T-helper 1 cell treated with Interleukin-12 subunit alpha and Interleukin-12 subunit beta and Interleukin-4 antibody, amounts not matched to agents 30 μg/mL and 1 μg/mL, for 36 hours (primary cell): Measurements from ENCODE around the gene ADARB2.

Source experiments
- H3K27ac Mint-ChIP-seq: one replicate; pipeline ENCODE4 v1.8.0; 2021; ENCODE audit warnings: mild to moderate bottlenecking, mixed read lengths
- H3K27me3 Mint-ChIP-seq: one replicate; pipeline ENCODE4 v1.8.0; 2021; ENCODE audit warnings: low read depth, mixed read lengths
- H3K36me3 Mint-ChIP-seq: one replicate; pipeline ENCODE4 v1.8.0; 2021; ENCODE audit warnings: low read depth, mixed read lengths
- H3K4me1 Mint-ChIP-seq: one replicate; pipeline ENCODE4 v1.8.0; 2021; ENCODE audit warnings: low read depth, mixed read lengths
- H3K4me3 Mint-ChIP-seq: one replicate; pipeline ENCODE4 v1.8.0; 2021; ENCODE audit warnings: mild to moderate bottlenecking, moderate library complexity, mixed read lengths
- H3K9me3 Mint-ChIP-seq: one replicate; pipeline ENCODE4 v1.8.0; 2021; ENCODE audit warnings: mixed read lengths

ADARB2 gene

GRCh38 chr10:1187855-1188557 is 549.3 kb downstream of the ADARB2 start:
- Mint-ChIP-seq H3K4me3 (no peak overlapping the region), H3K36me3 (no peaks in the 10 kb centered on the region), H3K4me1 (no peaks in the 10 kb centered on the region), H3K9me3 (no peaks in the 10 kb centered on the region), H3K27me3 (no peaks in the 10 kb centered on the region), H3K27ac (no peak overlapping the region)

DNA sequence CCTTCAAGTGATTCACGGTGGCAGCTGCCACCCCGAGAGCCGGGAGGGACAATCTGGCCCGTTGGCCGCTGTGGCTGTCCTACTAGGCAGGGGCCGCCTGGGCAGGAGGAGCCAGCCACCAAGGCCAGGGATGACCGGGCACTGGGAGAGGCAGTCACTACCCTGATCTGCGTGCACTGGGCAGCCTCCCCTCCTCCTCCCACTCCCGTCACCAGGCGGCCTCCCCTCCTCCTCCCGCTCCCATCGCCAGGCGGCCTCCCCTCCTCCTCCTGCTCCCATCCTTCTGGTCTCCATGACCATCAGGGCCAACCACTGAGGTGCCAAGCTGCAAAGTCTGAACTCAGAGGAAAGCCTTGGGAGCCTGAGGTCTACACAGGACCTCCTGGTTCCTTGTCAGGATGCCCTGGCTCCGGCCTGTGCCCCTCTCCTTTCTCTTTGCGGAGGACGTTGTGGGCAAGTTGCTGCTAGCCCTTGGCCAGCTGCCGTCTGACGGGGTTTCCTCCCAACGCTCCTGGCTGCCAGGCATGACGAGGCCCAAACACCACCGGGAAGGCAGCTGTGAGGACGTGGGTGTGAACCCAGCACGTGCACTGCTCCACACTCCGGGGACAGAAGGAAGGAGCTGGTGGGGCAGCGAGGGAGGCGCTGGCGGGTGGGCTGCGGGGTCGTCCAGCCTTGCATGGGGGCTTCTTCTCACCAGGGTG is 550.0 kb downstream of the ADARB2 start:
- H3K27me3 Mint-ChIP-seq = no peaks in the 10 kb centered on the region
- no peaks in the 10 kb centered on the region for H3K36me3 Mint-ChIP-seq
- H3K4me1 Mint-ChIP-seq = no peaks in the 10 kb centered on the region
- H3K27ac Mint-ChIP-seq = no peak overlapping the region
- H3K4me3 Mint-ChIP-seq = no peak overlapping the region
- no peaks in the 10 kb centered on the region for H3K9me3 Mint-ChIP-seq

DNA sequence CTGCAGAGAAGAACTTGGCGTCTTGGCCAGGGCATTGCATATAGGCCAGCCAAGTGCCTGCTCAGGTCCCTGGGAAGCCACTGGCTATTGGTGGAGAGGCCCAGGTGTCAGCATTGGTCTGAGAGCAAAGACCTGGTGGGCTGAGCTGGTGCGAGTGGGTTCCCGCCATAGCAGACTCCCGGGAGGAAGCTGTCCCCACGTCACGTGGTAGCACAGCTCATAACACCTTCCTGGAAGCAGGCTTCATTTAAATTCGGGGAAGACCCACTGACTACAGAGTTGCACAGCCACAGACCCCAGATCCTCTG is 550.7 kb downstream of the ADARB2 start:
- no peak overlapping the region for H3K4me3 Mint-ChIP-seq
- no peaks in the 10 kb centered on the region for H3K36me3 Mint-ChIP-seq
- no peak overlapping the region for H3K27ac Mint-ChIP-seq
- no peaks in the 10 kb centered on the region for H3K4me1 Mint-ChIP-seq
- H3K9me3 Mint-ChIP-seq = no peaks in the 10 kb centered on the region
- no peaks in the 10 kb centered on the region for H3K27me3 Mint-ChIP-seq

DNA sequence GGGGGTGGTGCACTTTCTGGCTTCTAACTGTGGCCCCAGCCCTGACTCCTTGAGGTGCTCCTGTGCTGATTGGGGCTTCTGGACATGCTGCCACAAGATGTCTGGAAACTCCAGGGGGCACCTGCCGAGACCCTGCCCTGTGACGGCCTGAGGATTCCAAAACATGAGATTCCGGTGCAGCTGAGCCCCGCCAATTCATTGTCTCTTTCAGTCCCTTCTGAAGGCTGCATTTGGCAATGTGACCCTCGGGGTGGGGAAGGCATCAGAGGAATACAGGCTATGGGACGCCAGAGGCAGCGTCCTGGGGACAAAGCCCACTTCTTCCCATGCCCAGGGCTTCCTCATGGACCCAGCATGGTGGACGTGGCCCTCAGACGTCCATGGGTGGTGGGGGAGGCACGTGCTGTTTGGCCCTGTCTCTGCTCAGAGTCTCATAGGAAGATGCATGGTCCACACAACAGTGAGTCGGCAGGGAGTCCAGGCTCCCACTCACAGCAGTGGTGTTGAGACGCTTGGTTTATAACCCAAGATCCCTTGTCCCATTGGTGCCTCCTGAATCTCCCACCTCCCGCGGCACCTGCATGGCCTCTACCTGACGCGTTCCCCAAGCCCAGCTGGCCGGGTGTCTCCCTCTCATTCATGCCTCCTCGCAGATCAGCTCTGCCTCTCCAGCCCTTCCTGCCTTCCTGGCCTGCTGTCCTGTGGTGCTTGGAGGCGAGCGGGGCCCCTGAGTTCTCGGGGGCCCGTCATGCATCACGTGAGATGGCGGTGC is 551.2 kb downstream of the ADARB2 start:
- no peaks in the 10 kb centered on the region for H3K9me3 Mint-ChIP-seq
- H3K27me3 Mint-ChIP-seq = no peaks in the 10 kb centered on the region
- no peak overlapping the region for H3K4me3 Mint-ChIP-seq
- no peaks in the 10 kb centered on the region for H3K36me3 Mint-ChIP-seq
- no peak overlapping the region for H3K27ac Mint-ChIP-seq
- H3K4me1 Mint-ChIP-seq = no peaks in the 10 kb centered on the region

DNA sequence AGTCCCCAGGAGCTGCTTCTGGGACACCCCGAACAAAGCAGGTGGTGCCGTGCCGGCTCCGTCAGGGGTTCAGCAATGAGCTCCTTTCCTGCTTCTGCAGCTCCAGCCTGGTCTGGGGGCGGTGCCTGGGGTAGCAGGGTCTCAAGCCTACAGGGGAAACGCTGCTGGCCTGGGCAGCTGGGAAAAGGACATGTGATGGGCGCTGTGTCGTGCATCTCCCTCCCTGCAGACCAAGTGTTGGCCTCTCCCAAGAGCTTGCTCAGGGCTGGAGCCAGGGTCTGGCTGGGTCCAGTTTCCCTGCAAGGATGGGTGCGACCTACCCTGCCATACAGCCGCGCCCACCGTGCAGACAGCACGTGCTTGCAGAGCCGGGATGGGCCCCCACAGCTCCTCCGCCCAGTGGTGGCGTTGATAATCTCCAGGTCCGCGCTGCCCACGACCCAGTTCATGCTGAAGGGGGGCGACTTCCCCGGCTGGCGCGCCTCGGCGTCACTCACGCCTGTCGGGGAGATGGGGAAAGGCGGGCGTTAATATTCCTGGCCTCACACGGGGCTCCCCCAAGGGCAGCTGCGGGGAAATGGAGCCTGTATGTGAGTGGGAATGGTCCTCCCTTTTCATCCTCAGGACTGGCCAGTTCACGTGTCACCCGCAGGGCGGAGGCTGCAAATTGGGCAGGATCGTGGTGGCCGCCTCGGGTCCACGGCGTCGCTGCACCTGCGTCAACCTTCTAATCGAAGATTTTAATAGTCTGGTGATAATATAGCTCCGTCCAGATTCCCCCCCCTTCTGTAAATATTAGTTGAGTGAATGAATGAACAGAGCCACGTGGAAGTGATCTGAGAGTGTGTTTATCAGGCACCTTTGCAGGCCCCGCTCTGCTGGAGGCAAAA is 552.5 kb downstream of the ADARB2 start:
- H3K36me3 Mint-ChIP-seq = no peaks in the 10 kb centered on the region
- no peak overlapping the region for H3K27ac Mint-ChIP-seq
- H3K27me3 Mint-ChIP-seq = no peaks in the 10 kb centered on the region
- H3K4me1 Mint-ChIP-seq = no peaks in the 10 kb centered on the region
- no peaks in the 10 kb centered on the region for H3K9me3 Mint-ChIP-seq
- no peak overlapping the region for H3K4me3 Mint-ChIP-seq

DNA sequence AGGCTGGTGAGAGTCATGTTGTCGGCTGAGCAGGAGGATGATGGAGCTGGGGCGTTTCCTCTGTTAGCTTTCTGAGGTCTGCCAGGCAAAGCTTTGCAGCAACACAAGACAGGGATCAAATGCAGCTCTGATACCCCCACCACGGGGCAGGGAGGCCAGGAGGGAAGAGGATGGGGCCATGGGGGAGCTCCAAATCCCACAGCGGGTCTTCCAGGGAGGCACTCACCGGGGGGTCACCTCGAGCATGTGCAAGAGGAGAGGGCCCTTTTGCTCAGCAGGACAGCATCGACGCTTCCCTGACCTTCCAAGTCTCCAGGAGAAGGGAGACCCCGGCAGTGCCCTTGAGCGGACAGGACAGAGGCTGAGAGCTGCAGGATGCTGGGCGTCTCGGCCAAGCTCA is 553.6 kb downstream of the ADARB2 start:
- H3K27ac Mint-ChIP-seq = no peak overlapping the region
- no peaks in the 10 kb centered on the region for H3K36me3 Mint-ChIP-seq
- H3K4me3 Mint-ChIP-seq = no peak overlapping the region
- no peaks in the 10 kb centered on the region for H3K9me3 Mint-ChIP-seq
- H3K4me1 Mint-ChIP-seq = no peaks in the 10 kb centered on the region
- H3K27me3 Mint-ChIP-seq = no peaks in the 10 kb centered on the region

- no peaks in the 10 kb centered on the region for H3K27me3 Mint-ChIP-seq
Measured at GRCh38 chr10:1183033-1183396, 554.3 kb downstream of the ADARB2 start.

GRCh38 chr10:1182280-1183032 is 554.9 kb downstream of the ADARB2 start:
- no peak overlapping the region for H3K4me3 Mint-ChIP-seq
- no peaks in the 10 kb centered on the region for H3K4me1 Mint-ChIP-seq
- H3K27me3 Mint-ChIP-seq = no peaks in the 10 kb centered on the region
- H3K36me3 Mint-ChIP-seq = no peaks in the 10 kb centered on the region
- no peak overlapping the region for H3K27ac Mint-ChIP-seq
- no peaks in the 10 kb centered on the region for H3K9me3 Mint-ChIP-seq

More at GRCh38 chr10:1183033-1183396, 554.3 kb downstream of the ADARB2 start:
- Mint-ChIP-seq H3K4me3 (no peak overlapping the region), H3K27ac (no peak overlapping the region), H3K9me3 (no peaks in the 10 kb centered on the region), H3K4me1 (no peaks in the 10 kb centered on the region), H3K36me3 (no peaks in the 10 kb centered on the region)

DNA sequence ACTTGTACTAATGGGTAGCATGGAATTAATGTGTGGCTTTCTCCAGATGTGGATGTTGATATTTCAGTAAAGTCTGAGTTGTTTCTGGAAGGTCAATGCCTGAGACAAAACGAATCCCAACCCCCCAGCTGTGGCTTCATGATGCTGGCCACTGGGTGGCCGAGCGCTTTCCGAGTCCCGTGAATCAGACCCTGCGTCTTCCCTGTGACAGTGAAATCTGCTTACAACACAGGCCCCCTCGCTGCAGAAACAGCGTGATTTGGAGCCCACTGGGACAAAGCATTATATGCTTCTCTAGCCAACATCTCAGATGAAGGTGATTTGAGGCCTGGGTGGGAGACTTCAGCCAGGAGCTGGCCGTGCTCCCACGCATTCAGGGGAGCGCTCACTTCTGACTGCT is 556.5 kb downstream of the ADARB2 start:
- H3K4me3 Mint-ChIP-seq = no peak overlapping the region
- H3K9me3 Mint-ChIP-seq = no peaks in the 10 kb centered on the region
- no peaks in the 10 kb centered on the region for H3K4me1 Mint-ChIP-seq
- H3K27ac Mint-ChIP-seq = no peak overlapping the region
- no peaks in the 10 kb centered on the region for H3K36me3 Mint-ChIP-seq
- H3K27me3 Mint-ChIP-seq = no peaks in the 10 kb centered on the region

GRCh38 chr10:1180071-1180730 is 557.1 kb downstream of the ADARB2 start:
- no peaks in the 10 kb centered on the region for H3K36me3 Mint-ChIP-seq
- no peak overlapping the region for H3K27ac Mint-ChIP-seq
- H3K9me3 Mint-ChIP-seq = no peaks in the 10 kb centered on the region
- no peaks in the 10 kb centered on the region for H3K27me3 Mint-ChIP-seq
- no peak overlapping the region for H3K4me3 Mint-ChIP-seq
- no peaks in the 10 kb centered on the region for H3K4me1 Mint-ChIP-seq

GRCh38 chr10:1179346-1180070 is 557.8 kb downstream of the ADARB2 start:
- H3K27me3 Mint-ChIP-seq = no peaks in the 10 kb centered on the region
- no peak overlapping the region for H3K27ac Mint-ChIP-seq
- H3K4me3 Mint-ChIP-seq = no peak overlapping the region
- H3K9me3 Mint-ChIP-seq = no peaks in the 10 kb centered on the region
- no peaks in the 10 kb centered on the region for H3K4me1 Mint-ChIP-seq
- no peaks in the 10 kb centered on the region for H3K36me3 Mint-ChIP-seq

GRCh38 chr10:1178506-1178905 is 558.8 kb downstream of the ADARB2 start:
- Mint-ChIP-seq H3K4me1 (no peaks in the 10 kb centered on the region), H3K4me3 (no peak overlapping the region), H3K27ac (no peak overlapping the region), H3K27me3 (no peaks in the 10 kb centered on the region), H3K9me3 (no peaks in the 10 kb centered on the region), H3K36me3 (no peaks in the 10 kb centered on the region)

DNA sequence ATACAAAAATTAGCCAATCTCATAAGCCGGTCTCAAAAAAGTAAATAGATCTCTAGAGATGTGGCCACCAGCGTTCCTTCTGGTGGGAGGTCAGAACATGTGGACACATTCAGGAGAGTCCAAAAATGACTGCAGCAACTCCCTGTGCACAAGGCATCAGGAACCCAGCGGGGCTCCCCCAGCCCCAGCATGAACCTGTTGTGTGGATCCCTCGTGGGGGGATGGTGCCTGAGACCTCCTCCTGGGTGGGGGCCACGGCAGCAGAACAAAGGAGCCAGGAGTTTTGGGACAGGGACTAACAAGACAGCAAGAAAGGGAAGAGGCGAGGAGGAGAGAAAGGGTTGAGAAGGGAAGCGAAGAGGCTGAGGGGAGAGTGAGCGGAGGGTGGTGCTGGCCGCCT is 559.4 kb downstream of the ADARB2 start:
- H3K4me3 Mint-ChIP-seq = no peak overlapping the region
- H3K27me3 Mint-ChIP-seq = no peaks in the 10 kb centered on the region
- no peak overlapping the region for H3K27ac Mint-ChIP-seq
- H3K9me3 Mint-ChIP-seq = no peaks in the 10 kb centered on the region
- H3K36me3 Mint-ChIP-seq = no peaks in the 10 kb centered on the region
- H3K4me1 Mint-ChIP-seq = no peaks in the 10 kb centered on the region
